SK-N-SH treated with all-trans-retinoic acid at 6 μM for 48 hours (cell line): ENCODE data around the gene LPIN2.
"Not testable (repeated sequence)": the region's sequence is repeated elsewhere in the genome, so short reads cannot be mapped to it uniquely, and the experiment has no call there.

Experiments used
- ATAC-seq: fragments of 200-7000 bp; cut with Tn5 transposase; 3 replicates; pipeline ENCODE4 v1.9.1; 2020; ENCODE audit warnings: mild to moderate bottlenecking, moderate library complexity
- ARNTL ChIP-seq: fragments of 450-650 bp; formaldehyde crosslinking; IDR thresholded peaks from 2 replicates; pipeline ENCODE4 v1.5.0; 2020; ENCODE audit warnings: low read depth, mild to moderate bottlenecking, moderate library complexity, borderline replicate concordance
- BACH2 ChIP-seq: fragments of 250-450 bp; sonication (Bioruptor Pico); IDR thresholded peaks from 2 replicates; pipeline ENCODE4 v1.9.0; 2021; ENCODE audit warnings: mild to moderate bottlenecking, borderline replicate concordance
- CSDC2 ChIP-seq: fragments of 250-450 bp; sonication (Bioruptor Pico); IDR thresholded peaks from 2 replicates; pipeline ENCODE4 v1.5.0; 2020; ENCODE audit warnings: mild to moderate bottlenecking, moderate library complexity
- ESRRG ChIP-seq: fragments of 250-450 bp; sonication (Bioruptor Pico); IDR thresholded peaks from 2 replicates; pipeline ENCODE4 v1.6.1; 2021; ENCODE audit warnings: mild to moderate bottlenecking
- GLIS3 ChIP-seq: fragments of 250-450 bp; sonication (Bioruptor Pico); IDR thresholded peaks from 2 replicates; pipeline ENCODE4 v1.5.0; 2020; ENCODE audit warnings: mild to moderate bottlenecking, moderate library complexity
- ISL1 ChIP-seq: fragments of 250-450 bp; sonication (Bioruptor Pico); IDR thresholded peaks from 2 replicates; pipeline ENCODE4 v2.1.2; 2022; ENCODE audit warnings: mild to moderate bottlenecking, moderate library complexity
- OSR1 ChIP-seq: fragments of 250-450 bp; sonication (Bioruptor Pico); IDR thresholded peaks from 2 replicates; pipeline ENCODE4 v1.8.0; 2022; ENCODE audit warnings: moderate library complexity, mild to moderate bottlenecking, inconsistent platforms
- PPARA ChIP-seq: fragments of 250-450 bp; sonication (Bioruptor Pico); IDR thresholded peaks from 2 replicates; pipeline ENCODE4 v1.5.0; 2020; ENCODE audit warnings: mild to moderate bottlenecking, borderline replicate concordance
- RARB ChIP-seq: fragments of 250-450 bp; sonication (Bioruptor Pico); IDR thresholded peaks from 2 replicates; pipeline ENCODE4 v1.8.0; 2021; ENCODE audit warnings: mild to moderate bottlenecking, moderate library complexity
- SNAI2 ChIP-seq: fragments of 250-450 bp; sonication (Bioruptor Pico); IDR thresholded peaks from 2 replicates; pipeline ENCODE4 v1.5.0; 2020; ENCODE audit warnings: mild to moderate bottlenecking, moderate library complexity
- TCF4 ChIP-seq: fragments of 250-450 bp; sonication (Bioruptor Pico); IDR thresholded peaks from 2 replicates; pipeline ENCODE4 v1.8.0; 2021; ENCODE audit warnings: mild to moderate bottlenecking, moderate library complexity, borderline replicate concordance
- TOX ChIP-seq: fragments of 250-450 bp; sonication (Bioruptor Pico); IDR thresholded peaks from 2 replicates; pipeline ENCODE4 v1.8.0; 2021; ENCODE audit warnings: mild to moderate bottlenecking, moderate library complexity, borderline replicate concordance
- ZFP3 ChIP-seq: fragments of 250-450 bp; sonication (Bioruptor Pico); IDR thresholded peaks from 2 replicates; pipeline ENCODE4 v1.5.0; 2020; ENCODE audit warnings: mild to moderate bottlenecking, moderate library complexity
- ZFP30 ChIP-seq: fragments of 450-650 bp; formaldehyde crosslinking; IDR thresholded peaks from 2 replicates; pipeline ENCODE4 v1.5.0; 2022; ENCODE audit warnings: mild to moderate bottlenecking, moderate library complexity
- ZNF565 ChIP-seq: fragments of 450-650 bp; formaldehyde crosslinking; conservative IDR thresholded peaks from 2 replicates; pipeline ENCODE4 v1.5.0; 2020; ENCODE audit warnings: low read depth, mild to moderate bottlenecking, moderate library complexity
- ZNF8 ChIP-seq: fragments of 450-650 bp; formaldehyde crosslinking; IDR thresholded peaks from 2 replicates; pipeline ENCODE4 v1.5.0; 2020; ENCODE audit warnings: mild to moderate bottlenecking, moderate library complexity
- TF ChIP-seq, protein P1 (sequence below): fragments of 250-450 bp; sonication (Bioruptor Pico); IDR thresholded peaks from 2 replicates; pipeline ENCODE4 v1.8.0; 2021; ENCODE audit warnings: low read depth, mild to moderate bottlenecking, moderate library complexity, borderline replicate concordance
- TF ChIP-seq, protein P2 (sequence below): fragments of 250-450 bp; sonication (Bioruptor Pico); IDR thresholded peaks from 2 replicates; pipeline ENCODE4 v1.5.1; 2021; ENCODE audit warnings: mild to moderate bottlenecking, moderate library complexity
- TF ChIP-seq, protein P3 (sequence below): fragments of 250-450 bp; sonication (Bioruptor Pico); IDR thresholded peaks from 2 replicates; pipeline ENCODE4 v1.8.0; 2020; ENCODE audit warnings: mild to moderate bottlenecking, moderate library complexity, borderline replicate concordance
- TF ChIP-seq, protein P4 (sequence below): fragments of 250-450 bp; sonication (Bioruptor Pico); IDR thresholded peaks from 2 replicates; pipeline ENCODE4 v1.5.1; 2020; ENCODE audit warnings: low read depth, mild to moderate bottlenecking, moderate library complexity
- TF ChIP-seq, protein P5 (sequence below): fragments of 250-450 bp; sonication (Bioruptor Pico); IDR thresholded peaks from 2 replicates; pipeline ENCODE4 v1.5.0; 2020; ENCODE audit warnings: mild to moderate bottlenecking, moderate library complexity

LPIN2 gene

DNA sequence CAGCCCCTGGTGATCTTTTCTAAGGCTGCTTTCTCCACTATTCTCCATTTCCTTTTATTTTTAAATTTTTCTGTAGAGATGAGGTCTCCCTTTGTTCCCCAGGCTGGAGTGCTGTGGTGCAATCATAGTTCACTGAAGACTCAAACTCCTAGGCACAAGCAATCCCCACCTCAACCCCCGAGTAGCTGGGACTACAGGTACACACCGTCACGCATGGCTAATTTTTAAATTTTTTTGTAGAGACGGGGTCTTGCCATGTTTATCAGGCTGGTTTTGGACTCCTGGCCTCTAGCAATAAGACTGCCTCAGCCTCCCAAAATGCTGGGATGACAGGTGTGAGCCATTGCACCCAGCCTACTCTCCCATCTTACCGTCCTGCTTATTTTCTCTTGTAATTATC, 22.7 kb upstream of the LPIN2 start:
- no peak for TF ChIP-seq PPARA (CRISPR knock-in tag)
- no peak for TF ChIP-seq ARNTL (CRISPR knock-in tag)
- no peak for TF ChIP-seq ISL1 (CRISPR knock-in tag)
- no peak for TF ChIP-seq GLIS3 (CRISPR knock-in tag)
- no peak for TF ChIP-seq TCF4 (CRISPR knock-in tag)
- no peak for TF ChIP-seq ZFP3 (CRISPR knock-in tag)
- no peak for TF ChIP-seq TOX (CRISPR knock-in tag)
- no peak for TF ChIP-seq CSDC2 (CRISPR knock-in tag)
- no peak for TF ChIP-seq ZNF8 (CRISPR knock-in tag)
- TF ChIP-seq, protein P1, sequence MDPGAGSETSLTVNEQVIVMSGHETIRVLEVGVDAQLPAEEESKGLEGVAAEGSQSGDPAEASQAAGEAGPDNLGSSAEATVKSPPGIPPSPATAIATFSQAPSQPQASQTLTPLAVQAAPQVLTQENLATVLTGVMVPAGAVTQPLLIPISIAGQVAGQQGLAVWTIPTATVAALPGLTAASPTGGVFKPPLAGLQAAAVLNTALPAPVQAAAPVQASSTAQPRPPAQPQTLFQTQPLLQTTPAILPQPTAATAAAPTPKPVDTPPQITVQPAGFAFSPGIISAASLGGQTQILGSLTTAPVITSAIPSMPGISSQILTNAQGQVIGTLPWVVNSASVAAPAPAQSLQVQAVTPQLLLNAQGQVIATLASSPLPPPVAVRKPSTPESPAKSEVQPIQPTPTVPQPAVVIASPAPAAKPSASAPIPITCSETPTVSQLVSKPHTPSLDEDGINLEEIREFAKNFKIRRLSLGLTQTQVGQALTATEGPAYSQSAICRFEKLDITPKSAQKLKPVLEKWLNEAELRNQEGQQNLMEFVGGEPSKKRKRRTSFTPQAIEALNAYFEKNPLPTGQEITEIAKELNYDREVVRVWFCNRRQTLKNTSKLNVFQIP (CRISPR knock-in tag): no peak
- TF ChIP-seq, protein P2, sequence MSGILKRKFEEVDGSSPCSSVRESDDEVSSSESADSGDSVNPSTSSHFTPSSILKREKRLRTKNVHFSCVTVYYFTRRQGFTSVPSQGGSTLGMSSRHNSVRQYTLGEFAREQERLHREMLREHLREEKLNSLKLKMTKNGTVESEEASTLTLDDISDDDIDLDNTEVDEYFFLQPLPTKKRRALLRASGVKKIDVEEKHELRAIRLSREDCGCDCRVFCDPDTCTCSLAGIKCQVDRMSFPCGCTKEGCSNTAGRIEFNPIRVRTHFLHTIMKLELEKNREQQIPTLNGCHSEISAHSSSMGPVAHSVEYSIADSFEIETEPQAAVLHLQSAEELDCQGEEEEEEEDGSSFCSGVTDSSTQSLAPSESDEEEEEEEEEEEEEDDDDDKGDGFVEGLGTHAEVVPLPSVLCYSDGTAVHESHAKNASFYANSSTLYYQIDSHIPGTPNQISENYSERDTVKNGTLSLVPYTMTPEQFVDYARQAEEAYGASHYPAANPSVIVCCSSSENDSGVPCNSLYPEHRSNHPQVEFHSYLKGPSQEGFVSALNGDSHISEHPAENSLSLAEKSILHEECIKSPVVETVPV (CRISPR knock-in tag): no peak
- no peak for TF ChIP-seq BACH2
- TF ChIP-seq ZNF565 (CRISPR knock-in tag): no peak
- ATAC-seq: no peak

DNA sequence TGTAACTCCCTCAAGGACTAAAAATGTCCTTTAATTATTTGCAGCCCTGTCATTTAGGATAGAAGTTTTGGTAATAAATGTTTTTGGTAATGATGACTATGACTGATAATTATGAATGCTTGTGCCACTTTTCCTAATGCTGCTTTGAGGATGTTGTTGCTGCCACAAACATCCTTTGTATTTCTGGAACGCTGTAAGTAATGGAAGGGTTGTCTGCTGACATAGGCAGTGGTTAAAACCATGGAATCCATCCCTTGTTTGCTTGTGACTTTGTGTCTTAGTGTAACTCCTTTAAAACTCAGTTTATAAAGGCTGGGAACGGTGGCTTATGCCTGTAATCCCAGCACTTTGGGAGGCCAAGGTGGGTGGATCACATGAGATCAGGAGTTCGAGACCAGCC, 19.8 kb upstream of the LPIN2 start:
- TF ChIP-seq TCF4 (CRISPR knock-in tag): no peak
- no peak for TF ChIP-seq RARB (CRISPR knock-in tag)
- TF ChIP-seq, protein P3, sequence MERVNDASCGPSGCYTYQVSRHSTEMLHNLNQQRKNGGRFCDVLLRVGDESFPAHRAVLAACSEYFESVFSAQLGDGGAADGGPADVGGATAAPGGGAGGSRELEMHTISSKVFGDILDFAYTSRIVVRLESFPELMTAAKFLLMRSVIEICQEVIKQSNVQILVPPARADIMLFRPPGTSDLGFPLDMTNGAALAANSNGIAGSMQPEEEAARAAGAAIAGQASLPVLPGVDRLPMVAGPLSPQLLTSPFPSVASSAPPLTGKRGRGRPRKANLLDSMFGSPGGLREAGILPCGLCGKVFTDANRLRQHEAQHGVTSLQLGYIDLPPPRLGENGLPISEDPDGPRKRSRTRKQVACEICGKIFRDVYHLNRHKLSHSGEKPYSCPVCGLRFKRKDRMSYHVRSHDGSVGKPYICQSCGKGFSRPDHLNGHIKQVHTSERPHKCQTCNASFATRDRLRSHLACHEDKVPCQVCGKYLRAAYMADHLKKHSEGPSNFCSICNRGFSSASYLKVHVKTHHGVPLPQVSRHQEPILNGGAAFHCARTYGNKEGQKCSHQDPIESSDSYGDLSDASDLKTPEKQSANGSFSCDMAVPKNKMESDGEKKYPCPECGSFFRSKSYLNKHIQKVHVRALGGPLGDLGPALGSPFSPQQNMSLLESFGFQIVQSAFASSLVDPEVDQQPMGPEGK (CRISPR knock-in tag): no peak
- no peak for TF ChIP-seq OSR1 (CRISPR knock-in tag)
- no peak for TF ChIP-seq GLIS3 (CRISPR knock-in tag)
- TF ChIP-seq ESRRG: no peak
- TF ChIP-seq, all 23 proteins: peak for 0
- ATAC-seq: no peak

DNA sequence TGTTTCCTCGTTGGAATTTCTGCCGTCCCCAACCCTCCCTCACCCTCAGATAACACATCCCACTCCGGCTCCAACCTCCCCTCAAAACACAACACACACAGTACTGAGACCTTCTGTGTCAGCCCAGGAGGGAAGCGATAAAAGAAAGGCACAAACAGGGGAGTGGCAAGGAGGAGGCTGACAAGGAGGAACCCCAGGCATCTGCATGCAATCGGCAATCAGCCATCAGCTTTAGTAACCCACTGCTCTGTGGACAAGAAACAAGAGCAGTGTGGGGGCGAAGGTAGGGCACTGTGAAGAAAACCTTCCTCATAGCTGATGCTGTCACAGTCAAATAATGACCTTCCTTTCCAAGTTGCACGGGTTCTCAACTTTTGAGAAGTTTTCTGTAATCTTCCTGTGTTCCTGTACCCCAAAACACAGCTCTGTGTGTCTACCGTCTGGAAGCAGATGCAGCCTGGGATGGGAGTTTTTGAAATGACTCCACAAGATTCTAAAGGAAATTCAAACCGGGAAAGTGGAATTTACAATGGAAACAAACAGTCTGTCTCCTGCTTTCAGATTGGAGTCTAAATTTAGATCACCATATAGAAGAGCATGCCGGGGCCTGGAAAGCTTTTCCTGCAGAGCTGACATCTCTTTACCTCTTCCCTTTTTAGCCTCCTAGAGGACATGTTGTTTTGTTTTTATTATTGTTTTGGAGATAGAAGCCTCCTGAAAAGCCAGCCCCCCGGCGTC, 16.4 kb upstream of the LPIN2 start:
- TF ChIP-seq RARB (CRISPR knock-in tag) (no peak), TCF4 (CRISPR knock-in tag) (no peak), GLIS3 (CRISPR knock-in tag) (no peak), ZNF565 (CRISPR knock-in tag) (no peak), BACH2 (no peak), OSR1 (CRISPR knock-in tag) (no peak), ZFP30 (no peak), SNAI2 (CRISPR knock-in tag) (no peak), TOX (CRISPR knock-in tag) (no peak), ESRRG (no peak), ZFP3 (CRISPR knock-in tag) (no peak), ZNF8 (CRISPR knock-in tag) (no peak), ISL1 (CRISPR knock-in tag) (no peak), PPARA (CRISPR knock-in tag) (no peak)
- TF ChIP-seq, protein P4, sequence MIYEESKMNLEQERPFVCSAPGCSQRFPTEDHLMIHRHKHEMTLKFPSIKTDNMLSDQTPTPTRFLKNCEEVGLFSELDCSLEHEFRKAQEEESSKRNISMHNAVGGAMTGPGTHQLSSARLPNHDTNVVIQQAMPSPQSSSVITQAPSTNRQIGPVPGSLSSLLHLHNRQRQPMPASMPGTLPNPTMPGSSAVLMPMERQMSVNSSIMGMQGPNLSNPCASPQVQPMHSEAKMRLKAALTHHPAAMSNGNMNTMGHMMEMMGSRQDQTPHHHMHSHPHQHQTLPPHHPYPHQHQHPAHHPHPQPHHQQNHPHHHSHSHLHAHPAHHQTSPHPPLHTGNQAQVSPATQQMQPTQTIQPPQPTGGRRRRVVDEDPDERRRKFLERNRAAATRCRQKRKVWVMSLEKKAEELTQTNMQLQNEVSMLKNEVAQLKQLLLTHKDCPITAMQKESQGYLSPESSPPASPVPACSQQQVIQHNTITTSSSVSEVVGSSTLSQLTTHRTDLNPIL (CRISPR knock-in tag): no peak
- TF ChIP-seq, protein P2 (CRISPR knock-in tag): no peak
- TF ChIP-seq, protein P5, sequence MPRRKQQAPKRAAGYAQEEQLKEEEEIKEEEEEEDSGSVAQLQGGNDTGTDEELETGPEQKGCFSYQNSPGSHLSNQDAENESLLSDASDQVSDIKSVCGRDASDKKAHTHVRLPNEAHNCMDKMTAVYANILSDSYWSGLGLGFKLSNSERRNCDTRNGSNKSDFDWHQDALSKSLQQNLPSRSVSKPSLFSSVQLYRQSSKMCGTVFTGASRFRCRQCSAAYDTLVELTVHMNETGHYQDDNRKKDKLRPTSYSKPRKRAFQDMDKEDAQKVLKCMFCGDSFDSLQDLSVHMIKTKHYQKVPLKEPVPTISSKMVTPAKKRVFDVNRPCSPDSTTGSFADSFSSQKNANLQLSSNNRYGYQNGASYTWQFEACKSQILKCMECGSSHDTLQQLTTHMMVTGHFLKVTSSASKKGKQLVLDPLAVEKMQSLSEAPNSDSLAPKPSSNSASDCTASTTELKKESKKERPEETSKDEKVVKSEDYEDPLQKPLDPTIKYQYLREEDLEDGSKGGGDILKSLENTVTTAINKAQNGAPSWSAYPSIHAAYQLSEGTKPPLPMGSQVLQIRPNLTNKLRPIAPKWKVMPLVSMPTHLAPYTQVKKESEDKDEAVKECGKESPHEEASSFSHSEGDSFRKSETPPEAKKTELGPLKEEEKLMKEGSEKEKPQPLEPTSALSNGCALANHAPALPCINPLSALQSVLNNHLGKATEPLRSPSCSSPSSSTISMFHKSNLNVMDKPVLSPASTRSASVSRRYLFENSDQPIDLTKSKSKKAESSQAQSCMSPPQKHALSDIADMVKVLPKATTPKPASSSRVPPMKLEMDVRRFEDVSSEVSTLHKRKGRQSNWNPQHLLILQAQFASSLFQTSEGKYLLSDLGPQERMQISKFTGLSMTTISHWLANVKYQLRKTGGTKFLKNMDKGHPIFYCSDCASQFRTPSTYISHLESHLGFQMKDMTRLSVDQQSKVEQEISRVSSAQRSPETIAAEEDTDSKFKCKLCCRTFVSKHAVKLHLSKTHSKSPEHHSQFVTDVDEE (CRISPR knock-in tag): no peak
- TF ChIP-seq, all 23 proteins: peak for 0
- peak; percentile 76 for ATAC-seq

DNA sequence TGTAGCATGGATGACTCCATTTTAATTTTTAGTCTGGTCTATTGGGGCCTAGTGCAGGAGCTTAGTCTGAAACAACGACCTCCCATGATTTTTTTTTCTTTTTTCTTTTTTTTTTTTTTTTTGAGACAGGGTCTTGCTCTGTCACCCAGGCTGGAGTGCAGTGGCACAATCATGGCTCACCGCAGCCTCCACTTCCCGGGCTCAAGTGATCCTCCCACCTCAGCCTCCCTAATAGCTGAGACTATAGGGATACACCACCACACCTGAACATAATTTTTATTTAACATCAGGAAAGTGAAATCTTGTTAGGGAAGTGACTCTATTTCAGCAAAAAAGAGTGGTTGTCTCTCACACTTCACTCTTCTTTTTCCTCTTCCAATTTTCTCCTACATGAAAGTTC, 15.2 kb upstream of the LPIN2 start:
- ATAC-seq: not testable (repeated sequence)
